Stomach (tissue), 4 donors: ENCODE measurements around the gene APOL4.
"Not testable (repeated sequence)": the region's sequence is repeated elsewhere in the genome, so short reads cannot be mapped to it uniquely, and the experiment has no call there.

ENCODE experiments used
- EP300 ChIP-seq: sonication (generic); formaldehyde crosslinking; IDR thresholded peaks from one replicate; pipeline ENCODE4 v1.6.1; 2017; ENCODE audit warnings: antibody characterized with exemption
- POLR2A ChIP-seq, 4 donors: fragments of 450-650 bp; IDR thresholded peaks; one replicate each; pipeline ENCODE4 v1.6.1; 2016; ENCODE audit warnings: antibody characterized with exemption in 4 of 4, control low read depth in 2 of 4, mild to moderate bottlenecking in 1 of 4, moderate library complexity in 1 of 4
- TF ChIP-seq, protein P1 (sequence below), 7 experiments: fragments of 450-650 bp in 4 of 7; fragments of 200-600 bp in 3 of 7; sonication (generic) in 3 of 7; IDR thresholded peaks; one replicate each; pipeline ENCODE4 v1.5.1; 2016 to 2019; ENCODE audit warnings: antibody characterized with exemption in 7 of 7, control low read depth in 2 of 7, mild to moderate bottlenecking in 1 of 7

DNA sequence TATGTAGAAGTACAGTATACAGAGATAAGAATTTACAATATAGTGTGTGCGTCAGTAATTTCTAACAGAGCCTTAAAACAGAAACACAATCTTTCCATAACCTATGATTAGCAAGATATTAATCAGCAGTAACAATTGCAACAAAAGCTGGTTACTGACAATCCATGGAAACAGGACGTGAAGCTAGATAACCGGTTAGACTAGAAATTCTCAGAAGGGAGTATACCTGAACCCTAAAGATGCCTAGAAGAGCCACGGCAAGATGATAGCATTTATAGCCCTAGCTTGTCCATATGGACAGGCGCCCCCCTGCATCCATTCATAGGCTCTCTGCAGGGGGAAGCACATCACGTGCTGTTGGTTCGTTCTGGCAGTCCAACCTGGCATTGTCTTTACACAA lies 1.8 kb upstream of the APOL4 start:
- TF ChIP-seq, protein P1, sequence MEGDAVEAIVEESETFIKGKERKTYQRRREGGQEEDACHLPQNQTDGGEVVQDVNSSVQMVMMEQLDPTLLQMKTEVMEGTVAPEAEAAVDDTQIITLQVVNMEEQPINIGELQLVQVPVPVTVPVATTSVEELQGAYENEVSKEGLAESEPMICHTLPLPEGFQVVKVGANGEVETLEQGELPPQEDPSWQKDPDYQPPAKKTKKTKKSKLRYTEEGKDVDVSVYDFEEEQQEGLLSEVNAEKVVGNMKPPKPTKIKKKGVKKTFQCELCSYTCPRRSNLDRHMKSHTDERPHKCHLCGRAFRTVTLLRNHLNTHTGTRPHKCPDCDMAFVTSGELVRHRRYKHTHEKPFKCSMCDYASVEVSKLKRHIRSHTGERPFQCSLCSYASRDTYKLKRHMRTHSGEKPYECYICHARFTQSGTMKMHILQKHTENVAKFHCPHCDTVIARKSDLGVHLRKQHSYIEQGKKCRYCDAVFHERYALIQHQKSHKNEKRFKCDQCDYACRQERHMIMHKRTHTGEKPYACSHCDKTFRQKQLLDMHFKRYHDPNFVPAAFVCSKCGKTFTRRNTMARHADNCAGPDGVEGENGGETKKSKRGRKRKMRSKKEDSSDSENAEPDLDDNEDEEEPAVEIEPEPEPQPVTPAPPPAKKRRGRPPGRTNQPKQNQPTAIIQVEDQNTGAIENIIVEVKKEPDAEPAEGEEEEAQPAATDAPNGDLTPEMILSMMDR (IDR thresholded peaks at IDR 0.05), result not testable (repeated sequence)
- TF ChIP-seq EP300; POLR2A (IDR thresholded peaks at IDR 0.05): not testable (repeated sequence)
